Measurements from ENCODE around the gene SDCBP2. TPM values are rescaled to one million over a fixed set of nuclear protein-coding genes. Genes with fewer than 3 reads are reported as not detected.

The SDCBP2 gene
- total and polyA plus RNA-seq, 4 donors, result 1.9 to 6.1 (median 4.7) TPM

DNA sequence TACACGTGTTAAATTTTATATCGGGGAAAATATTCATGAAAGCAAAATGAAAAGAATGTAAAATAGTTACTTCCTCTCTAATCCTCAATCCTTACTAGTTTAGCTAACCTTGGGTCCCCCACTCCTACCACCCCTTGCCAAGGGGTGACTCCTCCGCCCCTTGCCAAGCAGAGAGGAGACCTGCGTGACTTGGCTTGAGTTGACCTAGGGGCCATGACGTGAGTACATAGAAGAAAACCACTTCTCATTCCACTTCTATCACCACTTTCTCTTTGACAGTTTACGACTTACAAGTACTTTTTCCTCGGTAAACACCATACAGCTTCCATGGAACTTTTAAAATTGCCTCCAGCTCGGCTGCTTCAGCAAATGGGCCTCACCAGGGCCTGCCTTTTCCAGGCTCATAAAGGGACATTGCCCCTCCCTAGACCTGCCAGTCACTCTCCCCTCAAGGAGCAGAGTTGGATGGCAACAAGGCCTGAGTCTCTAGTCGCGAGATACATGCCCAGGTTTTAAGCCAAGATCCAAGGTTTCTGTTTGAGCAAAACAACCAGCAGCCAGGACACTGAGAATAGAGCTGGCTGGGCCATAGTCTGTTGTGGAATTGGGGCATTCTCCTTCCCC is 29.9 kb downstream of the SDCBP2 start:
- 86% methylated on average over 10 of the region's 10 CpGs for WGBS
- Histone ChIP-seq H3K27me3 (ENCODE audit: control insufficient read depth in 4 of 4, insufficient read depth in 4 of 4, low read length in 3 of 4) (no peaks in the 10 kb centered on the region), H3K36me3 (ENCODE audit: control insufficient read depth in 4 of 4, insufficient read depth in 3 of 4, low read depth in 1 of 4, low read length in 3 of 4) (no peaks in the 10 kb centered on the region), H3K9me3 (ENCODE audit: control insufficient read depth in 4 of 4, low read length in 3 of 4) (no peaks in the 10 kb centered on the region), H3K4me1 (ENCODE audit: control insufficient read depth in 4 of 4, insufficient read depth in 4 of 4, low read length in 3 of 4) (no peaks in the 10 kb centered on the region), H3K4me3 (ENCODE audit: low read depth in 1 of 3, low read length in 3 of 3) (no peak overlapping the region), H3K9ac (ENCODE audit: low read depth in 1 of 2, low read length in 2 of 2) (no peak overlapping the region), H3K27ac (ENCODE audit: low read depth in 1 of 2, low read length in 2 of 2) (no peak overlapping the region)
- TF ChIP-seq YY1 (IDR thresholded peaks at IDR 0.05) (no peak), ZBTB33 (IDR thresholded peaks at IDR 0.05) (no peak), HNF4G (IDR thresholded peaks at IDR 0.05) (no peak), NR2F2 (IDR thresholded peaks at IDR 0.05) (no peak), RXRA (IDR thresholded peaks at IDR 0.05) (no peak), FOXA2 (IDR thresholded peaks at IDR 0.05) (no peak), JUND (IDR thresholded peaks at IDR 0.05) (no peak), EGR1 (IDR thresholded peaks at IDR 0.05; ENCODE audit: low read depth in 2 of 2) (no peak), MAX (IDR thresholded peaks at IDR 0.05) (no peak), HNF4A (conservative IDR thresholded peaks at IDR 0.05) (no peak), GABPA (IDR thresholded peaks at IDR 0.05 in 1 of 2, conservative IDR thresholded peaks at IDR 0.05 in 1 of 2) (no peak), REST (IDR thresholded peaks at IDR 0.05) (no peak), CTCF (IDR thresholded peaks at IDR 0.05; ENCODE audit: low read depth, low read length, missing input control) (no peak), FOXA1 (IDR thresholded peaks at IDR 0.05) (no peak), RAD21 (IDR thresholded peaks at IDR 0.05) (no peak), SP1 (IDR thresholded peaks at IDR 0.05) (no peak), TAF1 (conservative IDR thresholded peaks at IDR 0.05) (no peak)
- TF ChIP-seq, protein P1, sequence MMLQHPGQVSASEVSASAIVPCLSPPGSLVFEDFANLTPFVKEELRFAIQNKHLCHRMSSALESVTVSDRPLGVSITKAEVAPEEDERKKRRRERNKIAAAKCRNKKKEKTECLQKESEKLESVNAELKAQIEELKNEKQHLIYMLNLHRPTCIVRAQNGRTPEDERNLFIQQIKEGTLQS (IDR thresholded peaks at IDR 0.05), result no peak
- DNase-seq (ENCODE audit: low spot score), result no peak
